Left forelimb (tissue), 1 donor: Measurements from ENCODE around the gene NAPB.

ENCODE experiments used
- DNase-seq: peaks from one replicate; pipeline ENCODE4 v3.0.0-alpha.2; 2018; ENCODE audit warnings: low spot score

The NAPB gene

DNA sequence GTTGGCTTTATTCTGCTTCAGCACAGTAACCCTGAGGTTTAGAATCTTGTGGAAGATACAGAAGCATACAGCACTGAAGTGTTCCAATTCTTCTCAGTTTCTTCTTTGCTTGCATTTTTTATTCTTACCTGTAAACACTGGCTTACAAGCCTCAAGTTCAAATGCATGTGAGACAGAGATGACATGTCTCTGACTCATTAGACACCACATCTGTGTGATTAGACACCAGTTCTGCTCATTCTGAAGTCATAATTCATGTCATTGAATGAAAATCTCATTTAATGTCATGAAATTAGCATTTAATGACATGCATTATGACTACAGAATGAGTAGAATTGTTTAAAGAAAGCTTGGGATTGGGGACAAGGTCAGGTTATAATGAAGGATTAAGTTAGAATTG is 53.5 kb downstream of the NAPB start:
- DNase-seq, result no peak

DNA sequence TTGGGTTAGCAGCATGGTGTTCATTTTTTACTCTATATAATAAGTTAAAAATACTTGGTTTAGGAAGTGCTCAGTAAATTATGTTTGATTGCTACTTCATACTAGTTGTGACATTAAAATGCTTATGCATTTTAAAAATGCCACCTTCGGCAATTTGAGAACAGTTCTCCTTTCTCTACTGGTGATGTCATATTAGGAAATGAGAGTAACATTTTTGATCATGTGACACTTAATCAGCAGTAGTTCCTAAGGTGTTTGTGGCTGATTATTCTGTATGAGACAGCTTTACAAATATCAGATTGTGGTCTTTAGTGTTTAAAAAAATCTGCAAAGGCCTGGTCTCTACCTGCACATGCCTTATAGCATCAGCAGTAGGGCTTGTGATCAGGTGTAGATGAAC is 54.9 kb downstream of the NAPB start:
- no peak for DNase-seq

DNA sequence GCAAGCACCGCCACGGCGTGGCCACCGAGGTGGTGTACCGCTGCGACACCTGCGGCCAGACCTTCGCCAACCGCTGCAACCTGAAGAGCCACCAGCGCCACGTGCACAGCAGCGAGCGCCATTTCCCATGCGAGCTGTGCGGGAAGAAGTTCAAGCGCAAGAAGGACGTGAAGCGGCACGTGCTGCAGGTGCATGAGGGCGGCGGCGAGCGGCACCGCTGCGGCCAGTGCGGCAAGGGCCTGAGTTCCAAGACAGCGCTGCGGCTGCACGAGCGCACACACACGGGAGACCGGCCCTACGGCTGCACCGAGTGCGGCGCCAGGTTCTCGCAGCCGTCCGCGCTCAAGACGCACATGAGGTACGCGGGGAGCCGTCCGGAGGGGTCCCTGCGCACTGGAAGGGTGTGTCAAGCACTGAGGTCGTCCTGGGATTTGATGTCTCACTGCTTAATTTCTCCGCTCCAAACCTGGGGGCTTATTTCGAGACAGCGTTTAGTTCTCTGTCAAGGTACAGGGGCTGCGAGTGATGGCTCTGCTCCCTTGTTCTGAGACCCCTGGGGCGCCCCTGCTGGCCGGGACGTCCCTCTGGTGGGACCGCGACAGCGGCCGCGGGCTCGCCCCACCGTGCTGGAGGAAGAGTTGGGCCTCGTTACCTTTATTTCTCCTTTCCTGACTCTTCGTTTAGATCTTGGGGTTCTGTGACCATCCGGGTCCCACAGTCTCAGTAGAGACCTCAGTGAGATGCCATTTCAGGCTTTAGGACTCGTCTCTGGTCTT is 55.7 kb downstream of the NAPB start:
- DNase-seq, result no peak

DNA sequence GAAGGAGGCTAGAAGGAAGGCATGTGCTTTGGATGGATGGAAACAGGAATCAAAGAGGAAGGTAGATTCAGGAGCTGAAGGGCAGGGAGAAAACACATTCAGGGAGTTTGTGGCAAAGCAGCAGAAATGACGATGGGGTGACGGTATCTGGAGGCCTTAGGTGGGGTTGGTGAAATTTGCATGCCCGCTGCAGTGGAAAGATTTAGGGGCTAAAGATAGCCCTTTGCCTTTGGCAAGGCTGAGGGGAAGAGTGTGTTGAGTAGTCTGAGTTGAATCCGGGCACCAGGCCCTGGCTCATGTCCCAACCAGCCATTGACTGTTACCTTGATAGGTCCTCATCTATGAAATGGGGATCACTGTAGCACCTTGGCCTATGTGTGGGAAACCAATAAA is 58.0 kb downstream of the NAPB start:
- no peak for DNase-seq

DNA sequence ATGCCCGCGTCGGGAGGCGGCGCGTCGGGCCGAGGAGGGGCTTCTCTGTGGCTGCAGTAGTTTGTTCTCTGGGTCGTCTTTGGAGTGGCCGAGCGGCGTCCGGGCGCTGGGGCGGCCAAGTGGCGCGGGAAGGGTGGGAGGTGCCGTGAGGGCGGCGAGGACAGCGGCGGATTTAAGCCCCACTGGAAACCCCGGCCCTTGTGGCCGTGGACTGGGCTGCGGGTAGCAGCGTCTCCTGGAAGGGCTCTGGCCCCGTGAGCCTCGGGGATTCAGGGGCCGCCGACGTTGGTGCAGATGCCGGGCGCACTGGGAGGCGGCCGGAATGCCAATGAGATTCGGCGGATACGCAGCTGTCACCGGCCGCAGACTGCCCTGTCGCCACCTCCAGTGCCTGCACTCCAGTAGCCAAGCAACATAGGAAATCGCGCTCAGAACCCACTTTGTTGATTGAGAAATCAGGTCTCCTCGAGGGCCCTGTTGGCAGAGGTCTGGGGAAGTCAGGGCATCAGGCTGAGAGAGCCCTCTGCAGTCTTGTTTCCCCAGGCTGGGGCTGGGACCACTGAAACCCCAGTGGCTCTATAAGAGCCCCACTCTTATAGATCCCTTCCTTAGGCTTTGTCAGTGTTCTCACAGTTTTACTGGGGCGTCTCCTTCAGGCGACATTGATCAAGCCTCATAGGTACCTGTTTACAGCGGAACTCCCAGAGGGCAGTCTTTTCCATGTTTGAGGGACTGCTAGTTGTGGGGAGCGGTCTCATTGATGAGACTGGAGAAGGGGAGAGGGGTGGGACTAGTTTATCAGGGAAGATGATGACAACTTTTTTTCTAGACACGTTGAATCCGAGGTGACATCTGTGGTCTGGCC is 58.7 kb downstream of the NAPB start:
- DNase-seq, result peak; percentile 74

DNA sequence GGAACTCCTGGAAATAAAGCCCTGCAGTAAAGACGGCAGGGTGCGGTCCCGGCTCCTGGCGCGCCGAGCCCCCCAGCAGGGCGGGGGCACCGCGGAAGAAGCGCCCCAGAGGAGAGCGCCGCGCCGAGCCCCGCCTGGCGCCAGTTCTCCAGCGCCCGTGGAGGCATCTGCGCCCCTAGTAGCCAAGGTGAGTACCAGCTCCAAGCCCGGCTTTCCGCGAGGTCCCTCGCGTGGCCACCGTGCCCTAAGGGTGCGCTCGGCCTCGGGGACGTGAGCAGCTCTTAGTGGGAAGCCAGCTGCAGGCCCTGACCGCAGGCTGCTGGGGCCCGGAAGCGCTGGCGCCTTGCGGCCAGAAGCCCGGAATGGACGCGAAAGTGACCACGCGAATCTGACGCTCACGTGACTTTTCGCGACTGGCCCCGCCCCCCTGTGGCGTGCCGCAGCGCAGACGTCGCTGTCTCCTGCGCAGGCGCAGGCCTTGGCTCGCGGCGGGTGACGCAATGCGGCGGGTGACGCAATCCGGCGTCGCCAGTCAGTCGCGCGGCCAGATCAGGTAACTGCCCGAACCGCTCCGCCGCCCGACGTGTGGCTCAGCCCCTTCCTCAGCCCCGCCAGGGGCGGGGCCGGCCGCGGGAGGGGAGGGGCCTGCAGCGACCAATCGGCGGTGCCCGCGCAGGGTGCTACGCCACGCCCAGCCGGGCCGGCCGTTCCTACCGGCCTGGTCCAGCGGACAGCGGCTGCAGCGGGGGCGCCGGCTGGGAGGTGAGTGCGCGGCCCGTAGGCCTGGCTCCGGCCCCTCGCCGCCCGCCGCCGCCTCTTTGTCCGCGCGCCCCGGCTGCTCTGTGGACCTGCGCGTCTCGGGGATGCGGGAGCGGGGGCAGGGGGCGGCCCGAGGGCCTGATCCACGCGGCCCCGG is 59.6 kb downstream of the NAPB start, which contains the start of gene GZF1:
GZF1 (plus strand) TSS at position 707 of the 916 bp plus-strand sequence. CDS start 2,202 bp downstream, outside the sequence.
- DNase-seq, result peak; percentile 99

DNA sequence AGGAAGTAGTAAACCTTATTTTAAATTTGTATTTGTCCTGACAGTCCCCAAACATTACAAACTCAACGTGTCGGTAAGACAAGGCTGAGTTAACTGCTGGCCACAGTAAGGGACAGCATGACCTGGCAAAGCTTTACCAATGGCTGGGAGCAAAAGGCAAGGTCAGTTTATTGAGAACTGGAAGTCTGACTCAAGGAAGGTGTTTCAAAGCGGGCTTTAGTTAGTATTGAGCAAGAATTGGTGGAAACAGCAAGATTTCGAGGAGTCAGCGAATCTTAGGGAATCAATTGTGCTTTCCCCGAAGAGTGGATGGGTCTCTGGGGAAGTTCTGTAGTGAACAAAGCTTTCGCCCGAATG is 60.2 kb downstream of the NAPB start:
- DNase-seq, result no peak

DNA sequence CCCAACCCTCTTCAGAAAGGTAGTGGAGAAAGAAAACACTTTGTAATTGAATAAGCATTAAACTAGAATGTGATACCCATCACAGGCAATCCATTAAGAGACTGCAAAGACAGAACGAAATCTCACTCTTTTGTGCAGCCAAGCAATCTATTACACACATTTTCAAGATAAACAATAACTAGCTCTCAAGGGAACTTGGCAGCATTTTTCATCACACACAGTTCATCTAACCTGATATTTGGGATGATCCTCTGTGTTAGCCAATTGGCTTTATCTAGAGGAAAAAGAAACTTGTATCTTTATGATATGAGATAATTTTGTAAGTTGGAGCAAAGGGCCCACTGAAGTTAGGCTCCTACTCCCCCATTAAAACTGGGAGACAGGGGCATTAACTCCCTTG is 60.8 kb downstream of the NAPB start:
- no peak for DNase-seq

DNA sequence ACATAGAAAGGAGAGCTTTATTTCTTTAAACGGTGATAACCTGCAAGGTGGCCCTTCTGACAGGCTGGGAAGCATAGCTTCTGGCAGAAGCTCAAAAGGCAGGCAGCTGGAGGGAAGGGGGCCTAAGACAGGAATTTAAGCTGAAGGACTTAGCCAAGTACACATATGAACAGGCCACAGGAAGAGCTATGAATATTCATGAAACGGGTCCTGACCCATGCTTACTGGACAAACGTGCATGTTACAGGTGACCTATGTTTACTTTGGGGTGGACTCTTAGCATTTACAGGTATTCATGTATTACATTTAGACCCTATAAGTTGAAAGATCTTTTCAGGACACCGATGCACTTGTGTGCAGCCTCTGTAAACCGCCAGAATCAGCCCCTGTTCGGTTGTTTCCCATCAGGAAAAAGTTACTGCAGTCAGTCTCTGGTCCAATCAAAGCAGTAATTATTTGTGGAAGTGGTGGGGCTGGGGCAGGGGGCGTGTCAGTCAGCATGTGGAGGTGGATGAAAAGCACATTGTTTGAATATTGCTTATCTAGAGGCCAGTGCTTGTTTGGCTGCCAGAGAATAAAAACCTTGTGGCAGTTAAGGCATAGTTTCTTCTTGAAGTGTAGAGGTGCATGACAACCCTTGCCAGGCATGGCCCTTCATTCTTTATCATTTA is 62.2 kb downstream of the NAPB start:
- DNase-seq, result no peak

DNA sequence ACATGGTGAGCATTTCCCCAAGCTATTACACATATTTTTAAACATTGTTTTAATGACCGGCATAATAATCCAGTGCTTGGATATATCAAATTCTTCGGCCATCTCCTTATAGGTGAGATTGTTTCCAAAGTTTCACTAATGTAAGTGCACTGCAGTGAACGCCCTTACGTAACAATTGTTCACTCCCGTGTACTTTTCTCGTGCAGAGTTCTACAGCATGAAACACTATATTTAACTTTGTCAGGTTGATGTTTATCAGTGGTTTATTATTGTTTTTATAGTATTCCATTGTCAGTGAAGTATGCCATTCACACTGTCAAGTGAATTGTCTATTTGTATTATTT is 62.8 kb downstream of the NAPB start:
- no peak for DNase-seq

DNA sequence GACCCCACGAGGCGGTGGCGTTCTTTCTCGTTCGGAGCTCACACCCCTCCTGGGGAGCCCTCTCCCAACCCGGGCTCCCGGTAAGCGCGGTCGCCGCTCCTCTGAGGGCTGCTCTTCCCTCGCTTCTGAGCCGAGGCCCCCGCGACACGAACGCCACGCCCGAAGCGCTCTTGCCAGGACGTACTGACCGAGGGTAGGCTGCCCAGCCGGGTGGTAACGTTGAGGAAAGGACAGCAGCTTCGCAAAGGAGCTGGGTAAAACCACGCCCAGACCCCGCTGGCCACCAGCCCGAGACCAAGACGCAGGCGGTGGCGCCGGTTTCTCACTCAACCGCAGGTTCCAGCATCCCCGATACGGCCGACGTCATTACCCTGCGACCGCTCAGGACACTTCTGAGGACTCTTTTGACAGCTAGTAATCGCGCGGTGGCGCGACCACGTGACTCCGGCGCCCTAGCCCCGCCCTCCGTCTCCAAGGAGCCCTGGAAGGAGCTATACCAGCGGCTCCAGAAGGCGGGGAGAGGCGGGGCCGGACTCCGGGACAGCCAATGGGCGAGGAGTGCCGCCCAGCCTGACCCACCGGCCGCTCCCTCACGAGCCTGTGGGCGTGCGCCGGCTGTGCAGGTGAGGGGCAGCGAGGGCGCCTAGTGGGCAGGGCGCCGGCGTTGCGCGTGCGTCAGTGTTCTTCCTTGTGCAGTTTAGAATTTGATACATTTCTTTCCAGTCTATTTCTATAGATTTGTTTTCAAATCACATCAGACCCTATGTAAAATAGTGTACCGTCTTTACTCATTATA is 63.3 kb downstream of the NAPB start:
- peak; percentile 99 for DNase-seq

DNA sequence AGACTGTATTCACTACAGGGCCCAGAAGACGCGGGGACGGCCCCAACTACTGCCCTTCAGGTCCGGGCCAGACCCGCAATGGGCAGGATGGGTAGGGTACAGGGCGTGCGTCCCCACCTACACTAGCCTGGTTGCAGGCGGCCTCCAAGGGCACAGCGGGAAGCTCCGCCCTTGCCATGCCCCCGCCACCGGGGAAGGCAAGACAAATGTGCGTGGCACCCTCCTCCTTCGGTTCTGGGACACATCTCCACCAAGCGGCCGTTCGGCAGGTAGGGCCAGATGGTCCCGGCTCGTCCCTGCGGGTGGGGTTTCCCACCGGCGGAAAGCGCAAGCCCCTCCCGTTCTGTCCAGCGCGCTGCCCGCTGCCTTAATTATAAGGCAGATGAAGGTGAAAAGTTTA is 65.1 kb downstream of the NAPB start:
- DNase-seq, result no peak

DNA sequence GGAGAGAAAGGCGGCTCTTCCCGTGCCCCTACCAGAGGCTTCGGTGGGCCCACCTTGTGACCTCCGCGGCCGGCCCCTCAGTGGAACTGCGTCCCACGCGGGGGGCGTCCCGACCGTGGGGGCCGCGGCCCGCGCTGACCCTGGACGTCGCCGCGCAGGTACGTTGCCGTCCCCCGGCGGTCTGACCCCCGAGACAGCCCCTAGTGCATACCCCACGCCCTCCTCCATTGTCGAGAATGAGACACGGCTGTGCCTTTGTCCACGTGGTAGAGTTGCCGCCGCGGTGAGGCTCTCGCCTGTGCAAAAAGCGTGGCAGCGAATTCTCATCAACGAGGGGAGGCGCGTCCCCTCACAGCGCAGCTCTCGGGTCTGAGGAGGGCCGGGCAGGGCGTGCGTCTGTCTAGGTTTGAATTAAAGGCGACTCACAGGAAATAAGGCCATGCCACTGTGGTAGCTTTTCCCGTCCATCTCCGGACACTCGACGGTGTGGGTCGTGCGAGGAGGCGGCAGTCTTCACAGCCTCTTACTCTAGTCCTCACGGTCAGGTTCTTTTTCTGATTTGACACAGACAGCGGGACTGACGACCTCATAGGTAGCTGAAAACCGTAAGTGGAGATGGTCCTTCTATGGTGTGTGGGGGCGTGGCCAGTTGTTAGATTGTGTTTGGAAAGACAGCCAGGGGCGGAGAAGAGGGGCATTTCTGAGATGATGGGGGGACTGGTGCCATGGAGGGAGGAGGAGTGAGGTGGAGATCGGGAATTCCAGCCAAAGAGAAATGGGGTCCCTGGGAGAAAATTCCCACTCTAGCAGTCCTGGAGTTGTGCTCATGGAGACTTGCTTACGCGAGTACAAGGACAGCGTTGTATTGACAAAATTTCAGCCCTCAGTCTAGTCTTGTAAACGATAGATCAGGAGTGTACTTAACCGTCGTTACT is 70.1 kb downstream of the NAPB start:
- DNase-seq, result peak; percentile 72

DNA sequence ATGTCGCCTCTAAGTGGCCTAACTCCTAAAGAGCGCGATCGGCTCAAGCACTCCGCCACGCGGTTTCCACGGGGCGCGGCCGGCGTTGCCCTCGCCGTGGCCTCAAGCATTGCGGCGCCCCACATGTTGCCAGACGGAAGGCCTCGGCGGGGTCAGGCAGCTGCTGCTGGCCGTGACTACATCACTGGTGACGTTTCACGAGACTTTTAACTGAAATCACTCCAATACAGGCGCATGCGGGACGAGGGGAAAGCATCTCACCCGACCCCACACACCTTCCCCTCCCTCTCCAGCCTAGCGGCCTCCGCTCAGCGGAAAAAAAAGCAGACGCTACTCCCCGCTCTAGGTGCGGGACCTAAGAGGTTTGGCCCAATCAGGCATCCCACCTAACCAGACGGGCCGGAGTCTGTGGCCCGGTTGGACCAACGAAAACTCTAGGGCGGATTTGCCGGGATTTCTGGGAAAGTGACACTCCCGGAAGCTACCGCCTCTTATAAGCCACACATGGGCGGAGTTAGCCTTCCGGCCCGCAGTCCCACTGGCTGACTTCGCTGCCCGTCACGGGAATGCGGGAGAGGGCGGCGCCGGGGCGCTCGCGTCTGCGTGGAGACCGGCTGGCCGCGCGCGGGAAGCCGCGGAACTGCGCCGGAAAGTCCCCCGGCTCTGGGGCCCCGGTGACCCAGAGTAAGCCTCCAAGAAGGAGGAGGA is 70.9 kb downstream of the NAPB start, which contains the start of gene NXT1:
NXT1 (plus strand) TSS at position 596 of the 708 bp plus-strand sequence. CDS start 3,251 bp downstream, outside the sequence.
- DNase-seq, result peak; percentile 97

DNA sequence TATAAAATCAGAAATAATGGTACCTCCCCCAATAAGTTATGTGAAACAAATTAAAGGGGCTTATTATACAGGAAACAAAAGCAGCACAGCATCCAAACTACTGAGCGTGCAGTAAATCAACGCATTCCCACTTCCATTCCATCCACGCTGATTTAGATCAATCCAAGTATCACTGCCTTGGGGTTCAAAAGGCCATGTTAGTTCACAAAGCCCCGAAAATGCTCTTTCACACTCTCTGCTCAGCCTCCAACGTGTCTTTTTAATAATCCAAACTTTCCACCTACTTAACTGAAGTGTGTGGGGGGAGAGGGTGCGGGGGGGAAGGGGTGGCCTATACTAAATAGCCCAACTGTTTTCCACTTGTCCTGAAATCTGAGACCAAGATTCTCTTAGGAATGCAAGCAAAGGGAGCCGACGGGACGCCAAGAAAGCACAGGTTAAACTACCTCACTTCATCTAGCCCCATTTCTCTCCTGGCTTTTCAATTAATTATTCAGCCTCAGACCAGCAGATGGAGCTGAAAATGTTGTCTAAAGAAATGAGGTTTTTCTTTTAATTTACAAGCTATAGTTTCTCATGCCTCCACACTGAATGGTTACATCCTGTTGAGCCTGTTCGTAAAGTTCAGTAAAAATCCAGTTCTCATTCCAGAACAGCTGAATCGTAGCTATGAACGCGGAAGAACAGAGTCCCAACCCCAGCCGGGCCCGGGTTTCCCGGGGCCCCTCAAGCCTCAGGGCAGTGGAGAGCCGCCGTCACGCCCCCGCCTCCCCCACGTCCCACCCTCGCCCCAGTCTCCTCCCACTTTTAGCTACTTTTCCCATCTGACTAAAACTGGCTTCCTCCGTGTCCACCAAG is 71.7 kb downstream of the NAPB start:
- peak; percentile 65 for DNase-seq

DNA sequence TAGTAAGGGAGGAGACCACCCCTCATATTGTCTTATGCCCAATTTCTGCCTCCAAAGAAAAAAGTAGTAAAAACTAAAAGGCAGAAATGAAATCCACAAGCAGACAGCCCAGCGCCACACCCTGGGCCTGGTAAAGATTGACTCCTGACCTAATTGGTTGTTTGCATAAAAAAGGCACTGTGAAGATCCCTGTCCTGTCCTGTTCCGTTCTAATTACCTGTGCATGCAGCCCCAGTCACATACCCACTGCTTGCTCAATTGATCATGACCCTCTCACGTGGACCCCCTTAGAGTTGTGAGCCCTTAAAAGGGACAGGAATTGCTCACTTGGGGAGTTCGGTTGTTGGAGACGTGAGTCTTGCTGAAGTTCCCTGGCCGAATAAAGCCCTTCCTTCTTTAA is 72.8 kb downstream of the NAPB start:
- peak; percentile 34 for DNase-seq

DNA sequence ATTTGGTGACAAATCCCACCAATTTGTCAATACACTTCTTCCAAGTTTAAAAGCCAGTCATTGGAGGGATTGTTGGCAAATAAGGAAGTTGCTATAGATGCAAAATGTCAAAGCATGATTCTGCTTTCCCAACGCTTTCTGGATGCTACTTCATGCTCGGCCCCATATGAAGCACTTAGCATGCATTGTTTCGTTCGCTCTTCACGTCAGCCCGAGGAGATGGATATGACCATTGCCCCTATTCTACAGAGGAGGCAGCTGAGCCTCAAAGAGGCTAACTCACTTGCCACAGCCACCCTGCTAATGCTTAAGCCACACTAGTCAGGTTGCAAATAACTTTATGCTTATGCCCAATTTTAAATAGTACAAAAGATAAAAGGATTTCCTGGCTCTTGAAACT is 73.5 kb downstream of the NAPB start:
- DNase-seq, result peak; percentile 4

DNA sequence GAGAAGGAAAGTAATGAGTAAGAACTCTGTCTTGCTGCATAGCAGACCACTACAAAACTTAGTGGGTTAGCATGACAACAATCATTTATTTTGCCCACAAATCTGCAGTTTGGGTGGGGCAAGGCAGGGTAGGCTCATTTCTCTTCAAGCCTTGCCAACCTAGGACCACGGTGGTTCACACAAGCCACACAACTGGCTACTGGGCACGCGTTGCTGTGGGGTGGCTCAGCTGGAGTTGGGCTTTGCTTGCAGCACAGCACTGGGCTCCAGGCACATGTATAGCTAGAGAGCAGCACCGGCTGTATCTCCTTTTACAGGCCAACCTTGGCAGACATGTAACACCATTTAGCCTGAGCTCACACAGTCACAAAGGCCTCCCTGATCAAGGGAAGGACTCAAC is 75.3 kb downstream of the NAPB start:
- DNase-seq, result peak; percentile 52
